Embryonic facial prominence (tissue), 1 donor: ENCODE results near the gene MECR.

Source experiments
- DNase-seq: peaks from one replicate; pipeline ENCODE4 v3.0.0-alpha.2; 2016; ENCODE audit errors: extremely low spot score

The MECR gene

GRCh38 chr1:29202053-29202452 is 28.7 kb downstream of the MECR start:
- no peak for DNase-seq

- DNase-seq: no peak
Observed at GRCh38 chr1:29201595-29202051, 29.1 kb downstream of the MECR start.

DNA sequence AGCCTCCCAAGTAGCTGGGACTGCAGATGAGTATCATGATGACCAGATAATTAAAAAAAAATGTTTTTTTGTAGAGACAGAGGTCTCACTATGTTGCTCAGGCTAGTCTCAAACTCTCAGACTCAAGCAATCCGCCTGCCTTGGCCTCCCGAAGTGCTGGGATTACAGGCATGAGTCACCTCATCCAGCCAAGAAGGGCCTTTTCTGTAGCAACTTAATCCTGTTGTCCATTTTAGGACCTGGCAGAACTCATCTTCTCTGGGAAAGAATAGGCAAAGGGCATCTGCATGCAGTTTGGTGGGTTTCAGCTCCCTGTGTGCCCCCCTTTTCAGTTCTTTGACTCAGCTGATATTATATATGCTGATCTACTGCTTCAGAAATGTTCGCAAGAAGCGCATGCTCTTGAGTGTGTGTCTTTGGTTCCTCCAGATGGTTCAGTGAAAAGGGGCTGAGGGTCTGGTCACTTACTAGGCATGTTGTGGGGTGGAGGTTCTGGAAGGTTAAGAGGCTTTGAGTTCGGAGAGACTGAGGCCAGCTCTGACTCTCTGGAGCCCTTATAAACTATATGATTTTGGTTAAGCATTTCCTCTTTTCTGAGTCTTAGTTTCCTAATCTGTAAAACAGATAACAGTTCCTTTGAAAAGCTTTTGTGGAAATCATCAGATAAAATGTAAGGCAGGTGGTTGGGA is 29.7 kb downstream of the MECR start:
- no peak for DNase-seq

- no peak for DNase-seq
Observed at GRCh38 chr1:29197993-29198392, 32.7 kb downstream of the MECR start.

DNA sequence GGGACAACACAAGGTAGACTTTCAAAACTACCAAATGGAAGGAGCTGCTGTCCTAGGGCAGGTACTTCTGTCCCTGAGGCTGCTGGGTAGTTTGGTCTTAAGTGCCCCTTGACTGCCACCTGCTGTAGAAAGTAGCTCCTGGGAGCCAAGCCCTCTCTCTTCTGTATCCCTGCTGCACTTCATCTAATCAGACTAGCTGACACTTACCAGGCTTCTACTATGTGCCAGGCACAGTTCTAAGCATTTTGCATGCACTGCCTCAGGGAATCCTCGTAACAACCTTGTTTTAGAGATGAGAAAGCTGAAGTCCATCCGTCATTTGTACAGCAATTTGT is 33.2 kb downstream of the MECR start:
- no peak for DNase-seq

- DNase-seq: no peak
Observed at GRCh38 chr1:29196863-29197589, 33.7 kb downstream of the MECR start.

DNA sequence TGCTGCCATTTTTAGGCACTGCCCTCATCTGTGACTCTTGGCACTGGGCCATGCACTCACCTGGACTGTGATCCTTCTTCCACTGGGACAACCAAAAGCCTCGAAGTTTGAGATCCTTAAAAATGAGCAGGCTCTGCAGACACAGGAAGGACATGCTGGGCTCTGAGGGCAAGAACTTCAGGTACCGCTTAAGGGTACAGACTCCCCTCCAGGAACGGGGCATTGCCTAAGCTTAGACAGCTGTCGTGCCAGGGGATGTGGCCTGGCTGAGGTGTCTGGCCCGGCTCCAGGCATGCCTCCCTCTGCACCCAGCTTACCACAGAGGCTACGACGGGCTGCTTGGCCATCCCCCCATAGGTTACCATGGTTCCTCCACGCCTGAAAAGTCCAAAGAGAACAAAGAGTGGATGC is 34.8 kb downstream of the MECR start:
- DNase-seq: no peak

DNA sequence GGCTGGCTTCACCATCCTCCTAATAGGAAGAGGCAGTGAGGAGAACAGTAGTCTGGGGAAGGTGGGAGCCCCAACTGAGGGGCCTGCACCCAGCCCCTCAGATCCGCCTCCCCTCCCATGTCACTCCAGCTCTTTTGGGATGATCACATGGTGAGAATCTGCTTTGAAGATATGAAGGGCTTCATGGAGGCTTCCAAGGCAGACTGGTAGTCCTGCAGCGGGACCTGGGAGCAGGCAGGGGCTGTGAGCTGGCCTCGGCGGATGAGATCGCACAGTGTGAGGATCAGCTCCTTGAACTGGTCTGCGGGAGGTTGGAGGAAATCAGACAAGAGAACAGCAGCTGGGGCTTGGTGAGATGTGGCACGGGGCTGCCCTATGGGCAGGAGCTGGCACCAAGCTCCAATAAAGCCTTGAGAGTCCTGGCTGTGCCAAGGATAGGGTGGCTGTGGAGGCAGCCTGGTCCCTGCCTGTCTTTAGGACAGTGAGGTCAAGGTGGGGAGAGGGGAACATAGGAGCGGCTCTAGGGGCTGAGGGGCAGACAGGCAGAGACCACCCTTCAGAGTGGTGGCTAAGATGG is 36.8 kb downstream of the MECR start:
- DNase-seq: no peak

- DNase-seq: no peak
Observed at GRCh38 chr1:29190718-29191117, 40.0 kb downstream of the MECR start.

DNA sequence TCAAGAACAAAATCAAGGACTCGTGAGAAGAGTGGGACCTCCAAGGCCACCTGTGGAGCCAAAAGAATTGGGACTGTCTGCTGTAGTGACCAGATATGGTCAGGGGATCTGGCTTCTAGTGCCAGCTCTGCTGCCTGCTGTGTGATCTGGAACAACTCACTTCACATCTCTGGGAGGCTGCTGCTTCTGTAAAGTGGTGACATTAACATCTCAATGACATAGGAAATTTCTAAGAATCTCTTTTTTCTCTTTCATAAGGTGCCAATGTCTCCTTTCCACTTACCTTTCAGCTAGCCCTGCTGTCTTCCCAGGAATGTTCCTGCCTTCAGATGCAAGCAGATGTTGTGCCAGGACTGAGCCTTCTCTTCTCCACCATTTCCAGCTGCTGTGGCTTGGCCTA is 44.0 kb downstream of the MECR start:
- DNase-seq: no peak

DNA sequence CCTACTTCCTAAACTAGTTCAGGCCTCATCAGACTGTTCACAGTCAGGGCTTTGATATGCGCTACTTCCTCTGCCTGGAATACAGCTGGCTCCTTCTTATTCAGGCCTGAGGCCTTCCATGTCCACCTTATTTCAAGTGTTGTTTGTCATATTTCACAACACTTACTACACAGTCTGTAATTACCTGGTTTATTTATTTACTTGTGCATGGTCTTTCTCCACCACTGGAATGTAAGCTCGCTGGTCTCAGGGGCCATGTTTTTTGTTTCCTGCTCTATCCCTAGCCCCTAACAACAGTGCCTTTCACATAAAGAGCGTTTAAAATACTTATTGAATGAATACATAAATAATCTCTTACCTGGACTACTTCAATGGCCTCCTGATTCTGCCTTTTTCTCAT is 44.5 kb downstream of the MECR start:
- no peak for DNase-seq

DNA sequence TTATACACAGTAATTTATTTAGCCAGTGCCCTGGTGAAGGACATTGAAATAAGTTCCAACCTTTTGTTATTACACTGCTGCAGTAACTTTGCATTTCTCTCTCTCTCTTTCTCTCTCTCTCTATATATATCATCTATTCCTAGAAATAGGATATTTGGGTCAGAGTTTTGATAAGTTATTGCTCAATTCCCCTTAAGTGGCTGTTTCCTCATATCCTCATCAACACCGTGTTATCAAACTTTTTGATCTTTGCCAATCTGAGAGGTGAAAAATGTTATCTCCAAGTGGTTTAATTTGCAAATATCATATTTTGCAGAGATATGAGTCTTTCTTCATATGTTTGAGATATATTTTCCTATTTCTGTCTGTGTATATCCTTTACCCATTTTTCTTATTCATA is 47.4 kb downstream of the MECR start:
- DNase-seq: no peak

- DNase-seq: peak; percentile 95
Observed at GRCh38 chr1:29181413-29182225, 49.1 kb downstream of the MECR start, which contains the start of gene SRSF4. Gene SRSF4, minus strand, starts transcription at chr1:29181900. Its CDS starts 148 bp downstream, at chr1:29181752.

GRCh38 chr1:29180497-29181412 is 50.0 kb downstream of the MECR start:
- no peak for DNase-seq

DNA sequence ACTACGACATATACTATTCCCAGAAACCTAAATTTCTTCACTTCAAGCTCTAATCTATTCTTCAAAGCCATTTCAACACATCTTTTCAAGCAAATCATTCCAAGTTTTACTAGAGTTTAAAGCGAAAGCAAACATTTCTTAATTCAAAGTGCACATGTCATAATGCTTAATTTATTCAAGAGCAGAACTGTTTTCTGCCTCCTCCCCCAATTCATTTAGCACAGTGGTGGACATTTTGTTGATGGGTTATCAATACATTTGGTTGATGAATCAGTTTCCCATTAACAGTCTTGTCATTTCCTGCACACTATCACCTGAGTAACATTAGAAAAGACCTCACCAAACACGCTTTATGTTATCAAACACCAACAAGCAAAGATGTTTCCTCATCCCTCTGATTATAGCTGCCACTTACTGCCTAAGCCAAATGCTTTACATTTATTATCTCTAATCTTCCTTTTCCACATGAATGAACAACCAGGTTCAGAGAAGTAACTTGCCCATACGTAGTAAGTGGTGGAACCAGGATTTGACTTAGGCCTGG is 51.0 kb downstream of the MECR start:
- no peak for DNase-seq

- DNase-seq: no peak
Observed at GRCh38 chr1:29177022-29177705, 53.6 kb downstream of the MECR start.

- no peak for DNase-seq
Observed at GRCh38 chr1:29176576-29176975, 54.2 kb downstream of the MECR start.

DNA sequence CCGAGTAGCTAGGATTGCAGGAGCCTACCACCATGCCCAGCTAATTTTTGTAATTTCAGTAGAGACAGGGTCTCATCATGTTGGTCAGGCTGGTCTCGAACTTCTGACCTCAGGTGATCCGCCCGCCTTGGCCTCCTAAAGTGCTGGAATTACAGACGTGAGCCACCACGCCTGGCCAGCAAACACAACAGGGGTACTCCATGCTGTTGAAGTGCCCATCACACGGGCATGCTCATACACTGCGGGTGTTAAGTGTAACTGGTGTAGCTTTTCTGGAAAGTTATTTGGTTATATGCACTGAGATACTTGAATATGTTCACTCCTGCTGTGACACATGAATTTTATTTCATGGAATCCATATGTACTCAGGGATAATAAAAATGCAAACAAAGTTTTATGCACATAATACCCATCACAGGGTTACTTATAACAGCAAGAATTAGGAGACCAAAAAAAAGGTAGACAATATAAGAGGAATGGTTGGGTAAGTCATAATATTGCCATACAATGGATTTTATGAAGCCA is 58.3 kb downstream of the MECR start:
- no peak for DNase-seq

DNA sequence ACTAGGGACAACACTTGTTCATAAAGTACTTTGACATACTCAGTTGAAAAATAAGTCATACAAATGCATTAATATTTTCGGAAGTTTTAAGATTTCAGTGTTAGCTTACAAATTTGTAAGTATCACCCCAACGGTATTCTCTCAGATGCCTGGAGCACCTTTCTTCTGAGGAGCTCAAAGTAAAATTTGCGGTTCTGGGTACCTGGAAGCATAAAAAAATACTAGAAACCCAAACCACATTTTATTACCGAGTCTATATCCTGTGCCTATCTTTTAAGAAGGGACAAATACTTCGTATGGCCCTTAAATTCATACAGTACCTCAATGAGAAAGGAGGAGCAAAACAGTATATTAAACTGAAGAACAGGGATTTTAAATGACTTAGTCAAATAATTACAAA is 59.2 kb downstream of the MECR start:
- DNase-seq: no peak

DNA sequence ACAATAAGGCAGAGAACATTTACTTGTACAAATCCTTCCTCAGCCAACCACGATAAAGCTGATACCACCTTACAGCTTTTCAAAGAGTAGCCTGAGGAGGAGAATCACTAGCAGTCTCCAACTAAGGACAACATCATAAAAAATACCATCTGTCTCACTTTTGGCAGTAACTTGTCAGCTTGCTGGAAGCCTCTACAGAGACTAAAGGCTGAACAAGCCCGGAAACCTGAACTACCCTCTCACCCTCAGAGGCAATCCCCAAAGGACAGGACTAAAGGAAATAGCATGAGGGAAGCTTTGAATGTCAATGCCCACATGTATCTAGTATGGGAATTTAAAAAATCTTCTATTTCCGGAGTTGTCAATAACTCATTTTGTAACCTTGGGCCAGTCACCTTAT is 59.6 kb downstream of the MECR start:
- no peak for DNase-seq
